Upper lobe of left lung (tissue), 4 donors: ENCODE results near the gene NPFFR1.

ENCODE experiments used
- CTCF ChIP-seq, 6 experiments: fragments of 450-650 bp in 4 of 6; fragments of 200-600 bp in 2 of 6; sonication (generic) in 2 of 6; IDR thresholded peaks; one replicate each; pipeline ENCODE4 v1.5.1; 2016 to 2019; ENCODE audit warnings: antibody characterized with exemption in 6 of 6
- EP300 ChIP-seq, 4 donors: sonication (generic); formaldehyde crosslinking; IDR thresholded peaks; one replicate each; pipeline ENCODE4 v1.5.1; 2017; ENCODE audit warnings: antibody characterized with exemption in 4 of 4, control low read depth in 2 of 4
- POLR2AphosphoS5 ChIP-seq, 2 donors: sonication (generic); formaldehyde crosslinking; IDR thresholded peaks; one replicate each; pipeline ENCODE4 v1.5.1; 2017; ENCODE audit warnings: antibody characterized with exemption in 2 of 2

- TF ChIP-seq POLR2AphosphoS5 (IDR thresholded peaks at IDR 0.05) = no peak
- no peak for TF ChIP-seq CTCF (IDR thresholded peaks at IDR 0.05)
- TF ChIP-seq EP300 (IDR thresholded peaks at IDR 0.05) = no peak
These were observed 36.4 kb downstream of the NPFFR1 start for GRCh38 chr10:70247360-70247759.
